Stimulated activated CD8-positive, alpha-beta memory T cell treated with anti-CD3 and anti-CD28 coated beads, Interleukin-4, amount 100 ng/mL, for 24 hours (primary cell): ENCODE results near the gene CYP26B1.

ENCODE experiments used
- DNase-seq: peaks from one replicate; pipeline ENCODE4 v3.0.0-alpha.2; 2020; ENCODE audit warnings: low read depth

CYP26B1 gene

GRCh38 chr2:72147303-72147971 lies at the start of gene CYP26B1:
TSS of gene CYP26B1 (minus strand) at chr2:72147862. CDS start at chr2:72147834, 28 bp downstream.
- DNase-seq: no peak

GRCh38 chr2:72193723-72194122 lies 46.1 kb upstream of the CYP26B1 start:
- DNase-seq: no peak

GRCh38 chr2:72191441-72191840 lies 43.8 kb upstream of the CYP26B1 start:
- no peak for DNase-seq

GRCh38 chr2:72185206-72185605 lies 37.5 kb upstream of the CYP26B1 start:
- no peak for DNase-seq

- DNase-seq: no peak
Observed at GRCh38 chr2:72183466-72183865, 35.8 kb upstream of the CYP26B1 start.

GRCh38 chr2:72183016-72183415 lies 35.4 kb upstream of the CYP26B1 start:
- DNase-seq: no peak

- no peak for DNase-seq
Observed at GRCh38 chr2:72182547-72182946, 34.9 kb upstream of the CYP26B1 start.

- no peak for DNase-seq
Observed at GRCh38 chr2:72181616-72182015, 34.0 kb upstream of the CYP26B1 start.

GRCh38 chr2:72180351-72180750 lies 32.7 kb upstream of the CYP26B1 start:
- no peak for DNase-seq

- DNase-seq: no peak
Observed at GRCh38 chr2:72178551-72178950, 30.9 kb upstream of the CYP26B1 start.

- DNase-seq: no peak
Observed at GRCh38 chr2:72176281-72176680, 28.6 kb upstream of the CYP26B1 start.

- DNase-seq: no peak
Observed at GRCh38 chr2:72175636-72176035, 28.0 kb upstream of the CYP26B1 start.

- DNase-seq: no peak
Observed at GRCh38 chr2:72173640-72174321, 26.1 kb upstream of the CYP26B1 start.

- DNase-seq: no peak
Observed at GRCh38 chr2:72172478-72172877, 24.8 kb upstream of the CYP26B1 start.

- DNase-seq: no peak
Observed at GRCh38 chr2:72166279-72166678, 18.6 kb upstream of the CYP26B1 start.

- no peak for DNase-seq
Observed at GRCh38 chr2:72165792-72166191, 18.1 kb upstream of the CYP26B1 start.

- no peak for DNase-seq
Observed at GRCh38 chr2:72162574-72162973, 14.9 kb upstream of the CYP26B1 start.

- no peak for DNase-seq
Observed at GRCh38 chr2:72159211-72159993, 11.7 kb upstream of the CYP26B1 start.

GRCh38 chr2:72157871-72158771 lies 10.5 kb upstream of the CYP26B1 start:
- no peak for DNase-seq

- DNase-seq: no peak
Observed at GRCh38 chr2:72156872-72157271, 9.2 kb upstream of the CYP26B1 start.

- DNase-seq: no peak
Observed at GRCh38 chr2:72155737-72156136, 8.1 kb upstream of the CYP26B1 start.

GRCh38 chr2:72155151-72155550 lies 7.5 kb upstream of the CYP26B1 start:
- DNase-seq: no peak
